Measurements from ENCODE around the gene RGS6.

The RGS6 gene

GRCh38 chr14:72615451-72616121, 683.4 kb downstream of the RGS6 start:
- peak; percentile 14 to 75 for DNase-seq (ENCODE audit: low read depth in 2 of 2)
- no peak overlapping the region for H3K4me3 ChIP-seq (replicated peaks in 1 of 2; ENCODE audit: low read depth in 2 of 2, low read length in 2 of 2)
- no peak for TF ChIP-seq CTCF (IDR thresholded peaks at IDR 0.05; ENCODE audit: low read depth, low read length)
